Fibroblast of skin of scalp (primary cell): Measurements from ENCODE around the gene CEP120. TPM values are rescaled to one million over a fixed set of nuclear protein-coding genes. Genes with fewer than 3 reads are reported as not detected.
"Not testable (repeated sequence)": the region's sequence is repeated elsewhere in the genome, so short reads cannot be mapped to it uniquely, and the experiment has no call there.

ENCODE experiments used
- DNase-seq: peaks from one replicate; pipeline ENCODE4 v3.0.0-alpha.2; 2013
- polyA plus RNA-seq, 2 experiments: library from polyadenylated mRNA; unstranded; fragments of 120-200 nt; gene quantifications; one replicate each; pipeline ENCODE4 v1.2.1, GENCODE V29; 2013; ENCODE audit not compliant: insufficient read length in 2 of 2

CEP120 gene
- polyA plus RNA-seq (2013, experiment 1 of 2; ENCODE audit: insufficient read length), result 12.5 TPM
- polyA plus RNA-seq (2013, experiment 2 of 2; ENCODE audit: insufficient read length), result 14.2 TPM

GRCh38 chr5:123423278-123424149 lies at the start of gene CEP120:
Gene CEP120, minus strand, starts transcription at chr5:123423403. Its CDS starts 405 bp downstream, at chr5:123422998.
- DNase-seq, result peak; percentile 99

- DNase-seq, result peak; percentile 61
Observed at GRCh38 chr5:123472150-123472924, 49.1 kb upstream of the CEP120 start.

GRCh38 chr5:123471385-123471784 lies 48.2 kb upstream of the CEP120 start:
- DNase-seq, result no peak

- DNase-seq, result not testable (repeated sequence)
Observed at GRCh38 chr5:123466839-123467238, 43.6 kb upstream of the CEP120 start.

GRCh38 chr5:123460296-123460729 lies 37.1 kb upstream of the CEP120 start:
- no peak for DNase-seq

GRCh38 chr5:123458994-123459393 lies 35.8 kb upstream of the CEP120 start:
- not testable (repeated sequence) for DNase-seq

GRCh38 chr5:123456242-123456641 lies 33.0 kb upstream of the CEP120 start:
- no peak for DNase-seq

GRCh38 chr5:123455640-123456039 lies 32.4 kb upstream of the CEP120 start:
- no peak for DNase-seq

- DNase-seq, result no peak
Observed at GRCh38 chr5:123455095-123455494, 31.9 kb upstream of the CEP120 start.

GRCh38 chr5:123454259-123454911 lies 31.2 kb upstream of the CEP120 start:
- DNase-seq, result peak; percentile 54

GRCh38 chr5:123452401-123452800 lies 29.2 kb upstream of the CEP120 start:
- no peak for DNase-seq

- DNase-seq, result no peak
Observed at GRCh38 chr5:123451047-123451446, 27.8 kb upstream of the CEP120 start.

- no peak for DNase-seq
Observed at GRCh38 chr5:123450640-123451039, 27.4 kb upstream of the CEP120 start.

GRCh38 chr5:123450114-123450513 lies 26.9 kb upstream of the CEP120 start:
- no peak for DNase-seq

- DNase-seq, result no peak
Observed at GRCh38 chr5:123449424-123449974, 26.3 kb upstream of the CEP120 start.

- DNase-seq, result no peak
Observed at GRCh38 chr5:123448743-123449142, 25.5 kb upstream of the CEP120 start.

GRCh38 chr5:123448017-123448617 lies 24.9 kb upstream of the CEP120 start:
- DNase-seq, result no peak

- DNase-seq, result no peak
Observed at GRCh38 chr5:123444016-123444415, 20.8 kb upstream of the CEP120 start.

GRCh38 chr5:123441408-123441807 lies 18.2 kb upstream of the CEP120 start:
- DNase-seq, result no peak

GRCh38 chr5:123440456-123441181 lies 17.4 kb upstream of the CEP120 start:
- DNase-seq, result no peak

GRCh38 chr5:123439709-123440108 lies 16.5 kb upstream of the CEP120 start:
- peak; percentile 51 for DNase-seq
